Activated T-helper 2 cell treated with anti-CD3 and anti-CD28 coated beads, Interferon-gamma antibody, Interleukin-2, Interleukin-4, amounts not matched to agents 10 μg/mL and 5 μg/mL and 100 μg/mL, durations not matched to agents 14 hours and 24 hours and 36 hours (primary cell): Measurements from ENCODE around the gene ASCC1. TPM values are rescaled to one million over a fixed set of nuclear protein-coding genes. Genes with fewer than 3 reads are reported as not detected.
A peak's percentile ranks its signal among the peaks of the same experiment; 100 is the strongest.

Experiments
- DNase-seq: peaks from one replicate; pipeline ENCODE4 v3.0.0; 2021; ENCODE audit warnings: low spot score
- H3K27ac Mint-ChIP-seq: one replicate; pipeline ENCODE4 v1.8.0; 2021; ENCODE audit warnings: mixed read lengths
- H3K27me3 Mint-ChIP-seq: one replicate; pipeline ENCODE4 v1.8.0; 2021; ENCODE audit warnings: low read depth, mixed read lengths
- H3K36me3 Mint-ChIP-seq: one replicate; pipeline ENCODE4 v1.8.0; 2021; ENCODE audit warnings: low read depth, mixed read lengths
- H3K4me1 Mint-ChIP-seq: one replicate; pipeline ENCODE4 v1.8.0; 2021; ENCODE audit warnings: low read depth, mixed read lengths
- H3K4me3 Mint-ChIP-seq: one replicate; pipeline ENCODE4 v1.8.0; 2021; ENCODE audit warnings: low read depth, mild to moderate bottlenecking, moderate library complexity, mixed read lengths
- H3K9me3 Mint-ChIP-seq: one replicate; pipeline ENCODE4 v1.8.0; 2021; ENCODE audit warnings: mixed read lengths
- intact Hi-C: fragments of 100-400 bp; cut with micrococcal nuclease; formaldehyde crosslinking; loops from one replicate; pipeline ENCODE4 v1.15.1; 2023
- total RNA-seq: library from RNA; stranded (reverse); gene quantifications from 2 replicates; pipeline ENCODE4 v1.2.3, GENCODE V29; 2022

ASCC1 gene
- total RNA-seq, 1 donor from 2014 or later, result 46.2 TPM

DNA sequence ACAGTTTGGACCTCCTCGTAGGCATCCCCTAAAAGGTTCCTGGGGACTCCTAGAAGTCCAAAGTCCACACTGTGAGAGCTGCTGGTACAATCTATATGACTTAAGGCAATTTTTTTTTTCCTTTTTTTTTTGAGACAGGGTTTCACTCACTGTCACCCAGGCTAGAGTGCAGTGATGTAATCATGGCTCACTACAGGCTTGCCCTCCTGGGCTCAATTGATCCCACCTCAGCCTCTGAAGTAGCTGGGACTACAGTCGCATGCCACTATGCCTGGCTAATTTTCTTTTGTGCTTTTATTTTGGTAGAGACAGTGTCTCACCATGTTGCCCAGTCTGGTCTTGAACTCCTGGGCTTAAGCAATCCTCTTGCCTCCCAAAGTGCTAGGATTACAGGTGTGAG, 123.1 kb downstream of the ASCC1 start:
- Mint-ChIP-seq H3K36me3 (peaks cover 43% of the 10 kb centered on the region), H3K27ac (no peak overlapping the region), H3K9me3 (no peaks in the 10 kb centered on the region), H3K27me3 (no peaks in the 10 kb centered on the region), H3K4me1 (peaks cover 57% of the 10 kb centered on the region), H3K4me3 (no peak overlapping the region)
- DNase-seq, result no peak
- intact Hi-C loops, result loop anchor here (10.0 kb wide), 1 partner anchor 472 kb away; no protein-coding TSS in a partner anchor

DNA sequence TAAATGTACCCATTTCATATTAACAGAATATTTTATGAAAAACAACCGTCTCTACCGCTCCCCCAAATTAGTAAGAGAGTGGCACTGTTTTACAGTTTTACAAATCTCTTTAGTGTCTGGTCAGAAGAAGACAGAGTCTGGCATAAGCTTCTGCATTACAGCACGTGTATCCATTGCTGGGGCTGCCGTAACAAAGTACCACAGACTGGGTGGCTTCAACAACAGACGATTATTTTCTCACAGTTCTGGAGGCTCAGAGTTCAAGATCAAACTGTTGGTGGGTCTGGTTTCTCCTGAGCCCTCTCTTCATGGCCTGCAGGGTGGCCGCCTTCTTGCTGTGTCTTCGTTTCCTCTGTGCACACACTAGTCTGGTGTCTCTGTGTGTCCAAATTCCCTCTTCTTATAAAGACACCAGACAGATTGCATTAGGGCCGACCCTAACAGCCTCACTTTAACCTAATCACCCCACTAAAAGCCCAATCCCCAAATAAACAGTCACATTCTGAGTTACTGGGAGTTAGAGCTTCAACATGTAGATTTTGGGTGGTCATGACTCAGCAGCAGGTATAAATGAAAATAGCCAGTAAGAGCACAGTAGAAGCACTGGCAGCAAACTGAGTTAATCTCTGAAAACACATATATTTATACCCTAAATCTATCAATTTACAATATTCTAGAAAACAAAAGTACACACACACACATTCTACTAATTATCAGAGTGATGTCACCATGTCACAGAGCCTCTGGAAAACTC, 123.7 kb downstream of the ASCC1 start:
- peaks cover 50% of the 10 kb centered on the region for H3K4me1 Mint-ChIP-seq
- no peaks in the 10 kb centered on the region for H3K9me3 Mint-ChIP-seq

DNA sequence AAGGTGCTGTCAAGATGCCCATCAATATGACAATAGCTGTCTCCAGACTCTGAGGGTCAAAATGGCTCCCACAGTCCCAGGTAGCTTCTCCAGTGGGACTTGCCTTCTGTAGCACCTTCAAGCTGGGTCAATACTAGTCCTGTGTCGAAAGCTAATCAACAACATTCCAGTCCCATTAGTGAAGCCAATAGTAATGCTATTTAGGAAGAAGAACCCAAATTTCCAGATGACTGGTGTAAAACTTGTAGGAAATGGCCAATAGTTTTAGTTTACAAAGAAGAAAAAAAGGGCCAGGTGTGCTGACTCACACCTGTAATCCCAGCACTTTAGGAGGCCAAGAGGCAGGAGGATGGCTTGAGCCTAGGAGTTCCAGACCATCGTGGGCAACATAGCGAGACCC, 125.8 kb downstream of the ASCC1 start:
- Mint-ChIP-seq H3K36me3 (peaks cover 37% of the 10 kb centered on the region), H3K4me1 (peaks cover 47% of the 10 kb centered on the region), H3K27me3 (no peaks in the 10 kb centered on the region), H3K4me3 (peak overlapping the region; percentile 43), H3K27ac (no peak overlapping the region), H3K9me3 (no peaks in the 10 kb centered on the region)
- no peak for DNase-seq
- intact Hi-C loops, result loop anchor here (10.0 kb wide), 1 partner anchor 474 kb away; no protein-coding TSS in a partner anchor

More for the DNA sequence above, 123.7 kb downstream of the ASCC1 start:
- Mint-ChIP-seq H3K27me3 (no peaks in the 10 kb centered on the region), H3K27ac (no peak overlapping the region), H3K36me3 (peaks cover 39% of the 10 kb centered on the region), H3K4me3 (no peak overlapping the region)
- intact Hi-C loops, result loop anchor here (10.0 kb wide), 1 partner anchor 472 kb away; no protein-coding TSS in a partner anchor
- DNase-seq, result no peak

DNA sequence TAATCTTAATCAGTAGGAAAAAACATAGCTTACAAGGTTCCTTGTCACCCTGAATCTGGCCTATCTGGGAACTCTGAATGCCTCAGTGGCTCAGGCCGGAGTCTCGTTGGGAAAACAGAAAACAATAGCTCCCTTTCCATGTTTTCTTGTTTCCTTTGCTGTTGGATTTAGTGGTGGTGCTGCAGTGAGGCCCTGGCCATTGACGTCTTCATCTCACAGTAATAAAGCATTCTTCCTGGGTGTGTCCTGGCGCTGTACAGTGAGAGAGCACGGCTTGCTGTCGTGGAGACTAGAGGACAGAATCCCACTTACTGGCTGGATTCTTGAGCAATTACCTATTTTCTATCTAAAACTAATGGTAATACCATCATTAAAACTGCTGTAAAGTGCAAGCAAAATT, 126.5 kb downstream of the ASCC1 start:
- DNase-seq, result no peak
- H3K36me3 Mint-ChIP-seq, result peaks cover 40% of the 10 kb centered on the region
- peak overlapping the region; percentile 84 for H3K27ac Mint-ChIP-seq
- H3K9me3 Mint-ChIP-seq, result no peaks in the 10 kb centered on the region
- intact Hi-C loops, result loop anchor here (2.0 to 10.0 kb wide), 4 partner anchors 19 to 475 kb away; no protein-coding TSS in a partner anchor
- peak overlapping the region; percentile 43 for H3K4me3 Mint-ChIP-seq
- H3K27me3 Mint-ChIP-seq, result no peaks in the 10 kb centered on the region
- H3K4me1 Mint-ChIP-seq, result peaks cover 51% of the 10 kb centered on the region

DNA sequence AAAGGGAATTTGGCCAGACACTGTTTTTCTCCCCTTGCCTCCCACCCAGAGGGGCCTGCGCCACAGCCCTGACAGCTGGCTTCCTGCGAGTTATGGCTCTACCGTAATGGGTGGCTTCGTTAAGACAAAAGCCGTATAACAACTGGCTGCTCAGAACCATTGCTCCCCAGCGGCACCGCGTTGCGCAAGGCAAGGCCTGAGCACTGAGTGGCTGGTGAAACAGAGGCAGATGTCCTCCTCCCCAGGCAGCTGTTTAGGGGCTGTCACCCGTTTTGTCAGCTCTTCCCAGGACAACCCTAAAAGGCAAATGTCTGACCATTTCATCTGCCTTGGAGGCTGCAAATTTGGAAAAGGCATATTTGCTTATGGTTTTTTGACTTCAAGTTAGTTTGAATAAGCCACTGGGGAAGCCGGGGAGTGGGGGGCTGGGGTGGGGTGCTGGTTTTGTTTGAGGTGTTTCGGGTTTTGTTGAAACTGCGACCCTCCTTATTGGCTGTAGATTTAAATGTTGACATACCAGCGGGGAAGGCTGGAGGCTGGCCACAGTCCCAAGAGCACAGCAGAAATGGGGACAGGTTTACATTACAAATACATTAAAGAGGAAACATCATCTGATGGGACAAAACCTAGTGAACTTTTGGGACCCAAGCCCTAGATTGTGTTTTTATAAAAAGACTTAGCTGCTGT, 127.0 kb downstream of the ASCC1 start:
- DNase-seq, result peak; percentile 35
- Mint-ChIP-seq H3K36me3 (peaks cover 38% of the 10 kb centered on the region), H3K27ac (peak overlapping the region; percentile 99), H3K9me3 (no peaks in the 10 kb centered on the region), H3K4me3 (peak overlapping the region; percentile 99), H3K4me1 (peaks cover 49% of the 10 kb centered on the region), H3K27me3 (no peaks in the 10 kb centered on the region)
- intact Hi-C loops, result loop anchor here (1.0 to 2.0 kb wide), 4 partner anchors 7 to 246 kb away; no protein-coding TSS in a partner anchor

DNA sequence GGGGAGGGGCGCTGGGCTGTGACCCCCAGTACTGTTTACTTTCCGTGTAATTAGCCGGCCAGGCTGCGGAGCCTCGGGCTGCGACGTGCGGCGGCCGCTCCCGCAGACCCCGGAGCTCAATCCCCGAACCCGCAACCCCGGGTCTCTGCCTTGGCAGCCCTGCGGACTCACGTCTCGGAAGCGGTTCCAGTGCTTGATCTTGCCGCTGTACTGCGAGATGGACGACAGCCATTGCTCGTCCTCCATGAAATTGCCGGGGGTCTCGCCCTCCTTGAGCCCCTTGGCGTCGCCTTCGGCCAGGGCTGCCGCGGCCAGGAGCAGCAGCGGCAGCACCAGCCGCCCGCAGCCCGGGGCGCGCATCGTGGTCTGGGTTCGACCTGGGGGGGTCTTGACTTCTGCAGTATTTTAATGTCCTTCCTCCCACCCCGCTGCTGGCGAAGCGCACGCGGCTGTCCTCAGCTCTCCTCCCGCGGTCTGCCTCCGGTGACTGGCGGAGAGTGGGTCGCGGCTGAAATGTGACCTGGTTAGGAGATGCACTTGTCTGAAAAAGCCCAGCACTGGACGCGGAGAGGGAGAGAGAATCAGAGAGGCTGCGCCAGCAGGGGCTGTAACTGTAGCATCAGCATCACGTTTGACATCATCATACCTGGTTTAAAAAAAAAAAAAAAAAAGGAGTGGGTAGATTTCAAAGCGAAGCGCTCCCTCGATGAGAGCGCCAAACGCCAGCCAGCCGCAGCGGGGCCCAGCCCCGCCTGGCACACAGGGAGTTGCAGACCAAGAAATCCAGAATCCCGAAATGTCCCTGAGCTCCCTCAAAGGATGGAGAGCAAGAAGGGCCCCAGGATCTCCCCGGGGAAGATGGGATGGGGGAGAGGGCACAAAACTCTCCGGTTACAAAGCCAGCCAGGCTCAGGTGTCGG, 127.8 kb downstream of the ASCC1 start, which contains the start of gene SPOCK2:
SPOCK2 (minus strand) TSS at position 583 of the 920 bp plus-strand sequence; CDS start at position 360, 223 bp downstream.
- H3K36me3 Mint-ChIP-seq, result peaks cover 39% of the 10 kb centered on the region

DNA sequence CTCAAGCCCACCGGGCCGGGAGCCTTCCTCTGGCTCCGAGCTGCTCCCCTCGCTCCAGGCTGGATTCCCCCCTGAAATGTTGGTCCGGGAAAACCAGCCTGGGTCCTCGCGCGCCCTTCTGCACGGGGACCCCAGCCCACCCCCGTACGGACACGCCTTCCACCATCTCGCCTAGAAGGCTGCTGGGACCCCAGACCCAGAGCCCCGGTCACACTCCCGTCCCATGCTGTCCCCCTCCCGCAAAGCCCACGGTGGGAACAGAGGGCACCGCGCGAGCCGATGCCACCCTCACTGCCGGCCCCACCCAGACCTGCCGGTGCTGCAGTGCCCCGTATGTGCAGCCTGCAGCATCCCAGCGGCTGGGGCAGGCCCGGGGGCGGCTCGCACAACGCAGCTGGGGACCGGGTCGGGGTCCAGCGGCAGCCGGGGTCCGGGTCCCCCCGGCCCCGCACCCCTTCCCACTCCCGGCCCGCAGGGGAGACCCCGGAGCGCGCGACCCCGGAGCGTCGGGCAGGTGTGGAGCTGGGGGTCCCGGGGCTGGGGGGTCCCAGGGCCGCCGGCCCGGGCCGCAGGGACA, 128.6 kb downstream of the ASCC1 start:
- Mint-ChIP-seq H3K4me1 (peaks cover 56% of the 10 kb centered on the region), H3K27me3 (no peaks in the 10 kb centered on the region), H3K36me3 (peaks cover 39% of the 10 kb centered on the region), H3K27ac (peak overlapping the region; percentile 89), H3K9me3 (no peaks in the 10 kb centered on the region), H3K4me3 (peak overlapping the region; percentile 94)
- DNase-seq, result peak; percentile 31
- intact Hi-C loops, result no loop called here

More for the DNA sequence above, 127.8 kb downstream of the ASCC1 start, which contains the start of gene SPOCK2:
- intact Hi-C loops, result loop anchor here (1.0 to 2.0 kb wide), 4 partner anchors 8 to 247 kb away; no protein-coding TSS in a partner anchor
- Mint-ChIP-seq H3K27me3 (no peaks in the 10 kb centered on the region), H3K27ac (peak within 1 kb of the TSS; percentile 99), H3K9me3 (no peaks in the 10 kb centered on the region), H3K4me3 (peak within 1 kb of the TSS; percentile 99), H3K4me1 (peaks cover 54% of the 10 kb centered on the region)
- peak; percentile 62 for DNase-seq

DNA sequence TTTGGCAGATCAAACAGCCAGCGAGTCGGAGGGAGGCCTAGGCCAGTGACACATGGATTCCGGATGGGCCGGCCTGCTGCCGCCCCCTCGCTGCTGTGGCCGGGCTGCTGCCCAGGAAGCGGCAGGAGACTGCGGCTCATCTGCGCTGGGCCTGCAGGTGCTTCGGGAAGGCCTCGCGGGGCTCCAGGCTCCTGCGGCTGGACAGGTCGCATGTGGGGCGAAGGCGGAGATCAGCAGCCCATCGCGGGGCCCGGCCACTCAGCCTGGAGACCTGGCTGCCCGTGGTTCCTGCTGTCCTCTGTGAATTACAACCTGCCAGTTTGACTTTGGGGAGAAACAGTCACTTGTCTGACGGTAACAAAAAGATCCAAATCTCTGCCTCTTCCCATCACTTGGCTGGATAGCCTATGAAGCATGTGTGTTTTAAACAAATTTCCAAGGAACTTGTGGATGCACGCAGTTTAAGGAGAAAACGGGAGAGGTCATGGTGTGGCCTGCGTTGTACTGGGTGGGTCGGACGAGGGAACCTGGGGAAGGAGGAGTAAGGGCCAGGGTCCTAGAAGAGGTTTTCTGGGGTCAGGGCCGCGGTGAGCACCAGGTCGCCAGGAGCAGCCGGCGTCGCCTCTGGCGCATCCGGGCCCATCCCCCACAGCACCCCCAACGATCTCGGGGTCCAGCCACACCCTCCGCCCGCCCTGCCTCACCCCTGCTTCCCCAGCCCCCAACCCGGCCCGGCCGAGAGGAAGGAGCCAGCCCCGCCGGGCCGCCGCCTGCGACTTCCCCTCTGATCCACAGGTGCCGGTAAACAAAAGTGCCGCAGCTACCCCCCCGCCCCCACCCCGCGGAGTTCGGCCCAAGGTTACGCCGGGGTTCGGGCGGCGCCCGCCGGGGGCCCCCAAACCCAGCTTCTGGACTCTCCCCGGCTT, 129.3 kb downstream of the ASCC1 start:
- Mint-ChIP-seq H3K36me3 (peaks cover 45% of the 10 kb centered on the region), H3K4me3 (peak overlapping the region; percentile 94), H3K4me1 (peaks cover 56% of the 10 kb centered on the region), H3K27ac (peak overlapping the region; percentile 89), H3K9me3 (no peaks in the 10 kb centered on the region), H3K27me3 (no peaks in the 10 kb centered on the region)
- peak; percentile 51 for DNase-seq
- intact Hi-C loops, result no loop called here

DNA sequence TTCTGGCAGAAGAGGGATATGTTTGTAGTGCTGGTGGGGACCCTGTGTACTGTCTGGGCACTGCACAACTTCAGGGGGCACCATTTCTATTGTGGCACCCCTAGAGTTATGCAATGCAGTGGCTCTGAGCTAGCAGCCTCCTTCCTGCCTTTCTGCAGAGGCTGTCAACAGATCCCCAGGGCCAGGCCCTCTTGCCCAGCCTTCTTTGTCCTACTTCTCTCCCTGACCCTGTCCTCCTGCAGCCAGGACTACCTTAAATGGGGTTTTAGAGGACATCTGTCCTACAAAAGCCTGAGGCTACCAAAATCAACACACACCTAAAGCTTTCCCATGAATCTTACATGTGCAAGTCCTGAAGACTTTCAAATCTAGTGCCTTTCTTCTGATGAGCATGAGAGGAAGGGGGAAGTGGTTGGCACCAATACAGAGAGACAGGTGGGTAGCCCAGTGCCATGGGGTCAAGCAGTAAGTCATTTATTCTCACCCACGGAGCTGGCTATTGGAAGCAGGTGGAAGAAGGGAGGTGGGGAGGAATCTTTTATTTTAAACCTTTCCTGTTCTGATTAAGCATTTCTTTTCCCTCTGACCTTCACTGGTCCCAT, 130.1 kb downstream of the ASCC1 start:
- Mint-ChIP-seq H3K4me3 (peak overlapping the region; percentile 94), H3K36me3 (peaks cover 45% of the 10 kb centered on the region), H3K4me1 (peaks cover 59% of the 10 kb centered on the region), H3K27ac (peak overlapping the region; percentile 77), H3K27me3 (no peaks in the 10 kb centered on the region), H3K9me3 (no peaks in the 10 kb centered on the region)
- intact Hi-C loops, result no loop called here
- no peak for DNase-seq

DNA sequence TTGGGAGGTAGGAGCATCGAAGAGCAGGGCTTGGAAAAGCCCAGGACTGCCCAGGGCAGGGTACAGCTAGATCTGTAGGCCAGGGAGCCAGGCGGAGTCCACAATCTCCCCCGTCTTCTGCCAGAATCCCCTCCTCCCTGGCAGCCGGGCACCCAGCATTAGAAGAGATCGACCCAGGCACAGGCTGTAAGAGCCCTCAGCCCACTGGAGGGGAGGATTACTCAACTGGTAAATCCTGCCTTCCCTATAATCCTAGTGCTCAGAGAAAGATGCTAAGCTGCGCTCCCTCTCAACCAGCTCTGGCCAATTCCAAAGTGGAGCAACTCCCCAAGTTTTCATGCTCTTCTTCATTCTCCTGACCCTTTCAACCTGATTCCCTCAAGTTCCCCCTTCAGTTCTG, 130.9 kb downstream of the ASCC1 start:
- intact Hi-C loops, result no loop called here
- Mint-ChIP-seq H3K36me3 (peaks cover 45% of the 10 kb centered on the region), H3K27ac (peak overlapping the region; percentile 31), H3K9me3 (no peaks in the 10 kb centered on the region), H3K4me1 (peaks cover 58% of the 10 kb centered on the region), H3K27me3 (no peaks in the 10 kb centered on the region), H3K4me3 (peak overlapping the region; percentile 94)
- DNase-seq, result no peak
